Melanocyte of skin (primary cell): ENCODE measurements around the gene KCNJ16. TPM values are rescaled to one million over a fixed set of nuclear protein-coding genes. Genes with fewer than 3 reads are reported as not detected.

Experiments used
- total RNA-seq, 2 donors: library from RNA; depleted of rRNA; stranded (reverse); fragments of >200 nt; gene quantifications; 2 replicates each; pipeline ENCODE4 v1.2.3, GENCODE V29; 2012

Gene KCNJ16
- under 1 TPM; under 0.01 to 0.34 TPM for total RNA-seq

DNA sequence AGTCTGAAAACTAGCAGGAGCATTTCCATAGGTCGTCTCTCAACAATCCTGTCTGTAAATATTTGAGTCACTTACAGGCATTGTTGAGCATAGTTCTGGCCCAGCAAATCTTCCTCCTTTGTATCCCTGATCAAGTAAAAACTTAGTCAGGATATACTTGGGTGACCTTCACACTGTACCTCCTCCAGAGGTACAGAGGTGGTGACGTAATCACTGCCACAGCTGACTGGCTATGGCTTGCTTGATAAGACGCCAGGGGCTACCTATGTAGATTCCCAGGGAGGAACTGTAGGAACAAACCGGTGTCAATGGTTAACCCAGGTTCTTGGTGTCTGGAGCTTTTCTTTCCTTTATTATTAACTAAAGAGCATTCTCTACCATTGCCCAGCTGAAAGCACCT is at the start of gene KCNJ16:
TSS of gene KCNJ16 (plus strand) at position 270 of the 400 bp plus-strand sequence. CDS start 56,863 bp downstream, outside the sequence.

DNA sequence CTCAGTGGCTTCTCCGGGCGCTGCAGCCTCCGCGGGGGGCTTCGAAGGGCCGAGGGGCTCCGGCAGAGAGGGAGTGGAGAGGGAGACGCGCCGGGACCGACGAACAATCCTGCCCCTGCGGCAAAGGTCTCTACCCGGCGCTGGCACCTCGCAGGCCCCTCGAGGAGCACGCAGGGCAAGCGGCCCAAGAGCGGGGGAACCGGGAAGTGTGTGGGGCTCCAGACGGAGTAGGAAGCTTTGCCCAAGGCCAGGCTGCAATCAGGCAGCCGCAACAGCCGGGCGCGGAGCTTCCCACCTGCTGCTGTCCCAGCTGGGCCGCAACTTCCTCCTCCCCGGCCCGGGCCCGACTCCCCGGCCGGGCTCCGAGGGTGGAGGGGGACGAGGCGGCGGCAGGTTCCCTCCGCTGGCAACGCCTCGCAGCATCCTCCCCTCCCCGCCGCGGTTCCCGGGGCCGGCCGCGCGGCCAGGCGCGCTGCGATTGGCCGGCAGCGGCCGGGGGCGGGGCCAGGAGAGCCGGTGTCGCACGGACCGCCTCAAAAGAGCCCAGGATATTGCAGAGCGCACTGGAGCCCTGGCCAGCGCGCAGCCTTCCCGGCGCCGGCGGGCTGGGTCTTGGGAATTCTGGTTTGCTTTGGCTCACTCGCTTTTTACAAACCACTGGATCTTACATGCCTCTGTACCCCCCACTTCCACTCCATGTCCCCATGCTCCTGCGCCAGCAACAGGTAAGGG is 94.1 kb downstream of the KCNJ16 start, which contains the start of gene KCNJ2:
TSS of gene KCNJ2 (plus strand) at position 556 of the 732 bp plus-strand sequence. CDS start 5,508 bp downstream, outside the sequence.

Other genes starting within 250 kb of the KCNJ16 start
- gene KCNJ2, start 94.3 kb downstream of the KCNJ16 start, total RNA-seq, result 1 to 10 TPM in 1 of 2 donors, under 1 TPM in 1; 0.33 to 1.0 TPM